NB4 (cell line): ENCODE measurements around the gene SCN9A.

ENCODE experiments used
- POLR2A ChIP-seq: IDR thresholded peaks from 2 replicates; pipeline ENCODE4 v1.6.1; 2011; ENCODE audit warnings: mild to moderate bottlenecking; ENCODE audit not compliant: insufficient read length; ENCODE audit errors: extremely low read depth
- TF ChIP-seq, protein P1 (sequence below): IDR thresholded peaks from one replicate; pipeline ENCODE4 v1.5.1; 2012; ENCODE audit warnings: low read depth, low read length
- TF ChIP-seq, protein P2 (sequence below): IDR thresholded peaks from 2 replicates; pipeline ENCODE4 v1.6.1; 2011; ENCODE audit warnings: low read depth, low read length

DNA sequence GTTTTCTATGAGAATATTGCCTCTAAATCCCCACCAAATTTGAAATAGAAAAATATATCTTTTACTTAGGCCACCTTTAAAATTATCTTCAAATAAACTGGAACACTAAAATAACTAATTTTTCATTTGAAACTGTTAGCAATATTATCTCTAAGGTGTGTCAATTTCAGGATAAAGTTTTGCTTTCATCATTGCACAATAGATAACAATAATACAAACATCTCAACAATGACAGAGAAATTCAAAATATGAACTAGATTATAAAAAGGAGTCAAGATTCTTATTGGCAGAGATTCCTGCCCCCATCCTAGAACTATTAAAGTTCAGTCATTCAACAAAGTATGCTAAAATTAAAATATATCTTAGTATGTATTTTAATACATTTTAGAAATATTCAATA, 117.9 kb downstream of the SCN9A start:
- TF ChIP-seq, protein P1, sequence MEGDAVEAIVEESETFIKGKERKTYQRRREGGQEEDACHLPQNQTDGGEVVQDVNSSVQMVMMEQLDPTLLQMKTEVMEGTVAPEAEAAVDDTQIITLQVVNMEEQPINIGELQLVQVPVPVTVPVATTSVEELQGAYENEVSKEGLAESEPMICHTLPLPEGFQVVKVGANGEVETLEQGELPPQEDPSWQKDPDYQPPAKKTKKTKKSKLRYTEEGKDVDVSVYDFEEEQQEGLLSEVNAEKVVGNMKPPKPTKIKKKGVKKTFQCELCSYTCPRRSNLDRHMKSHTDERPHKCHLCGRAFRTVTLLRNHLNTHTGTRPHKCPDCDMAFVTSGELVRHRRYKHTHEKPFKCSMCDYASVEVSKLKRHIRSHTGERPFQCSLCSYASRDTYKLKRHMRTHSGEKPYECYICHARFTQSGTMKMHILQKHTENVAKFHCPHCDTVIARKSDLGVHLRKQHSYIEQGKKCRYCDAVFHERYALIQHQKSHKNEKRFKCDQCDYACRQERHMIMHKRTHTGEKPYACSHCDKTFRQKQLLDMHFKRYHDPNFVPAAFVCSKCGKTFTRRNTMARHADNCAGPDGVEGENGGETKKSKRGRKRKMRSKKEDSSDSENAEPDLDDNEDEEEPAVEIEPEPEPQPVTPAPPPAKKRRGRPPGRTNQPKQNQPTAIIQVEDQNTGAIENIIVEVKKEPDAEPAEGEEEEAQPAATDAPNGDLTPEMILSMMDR: no peak
- TF ChIP-seq, protein P2, sequence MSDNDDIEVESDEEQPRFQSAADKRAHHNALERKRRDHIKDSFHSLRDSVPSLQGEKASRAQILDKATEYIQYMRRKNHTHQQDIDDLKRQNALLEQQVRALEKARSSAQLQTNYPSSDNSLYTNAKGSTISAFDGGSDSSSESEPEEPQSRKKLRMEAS: no peak
- no peak for TF ChIP-seq POLR2A
